SK-N-SH (cell line): ENCODE data around the gene GSTM2. TPM values are rescaled to one million over a fixed set of nuclear protein-coding genes. Genes with fewer than 3 reads are reported as not detected.

Experiments
- CTCF ChIA-PET: fragments of 300-600, 350-600 bp; formaldehyde crosslinking; extraction: SDS; loops from one replicate; lab custom pipeline; 2021; lab: Yijun Ruan, JAX
- POLR2A ChIA-PET: fragments of 350-600 bp; sonication (Branson Sonifier 250); formaldehyde crosslinking; extraction: SDS; loops from one replicate; lab custom pipeline; 2020; ENCODE audit warnings: antibody characterized with exemption, inconsistent platforms; lab: Yijun Ruan, JAX
- DNase-seq: peaks from one replicate; pipeline ENCODE4 v3.0.0; 2012
- H2AFZ ChIP-seq: fragments of 200-600 bp; sonication (generic); 2 replicates; pipeline ENCODE4 v1.8.1; 2016; ENCODE audit warnings: antibody characterized with exemption, mild to moderate bottlenecking, low read depth
- H3F3A ChIP-seq: fragments of 200-600 bp; sonication (generic); replicated peaks from 2 replicates; pipeline ENCODE3; 2016; ENCODE audit warnings: antibody characterized with exemption, mild to moderate bottlenecking; ENCODE audit not compliant: insufficient read depth
- H3K27ac ChIP-seq, 2 experiments: fragments of 200-500 bp in 1 of 2; fragments of 200-600 bp in 1 of 2; sonication (Bioruptor generic) in 1 of 2; sonication (generic), shearing (Covaris generic) in 1 of 2; 2 replicates each; pipeline versions ENCODE4 v1.5.1 to v1.6.1; 2014 to 2016; ENCODE audit warnings: low read depth in 2 of 2, inconsistent platforms in 1 of 2, low read length in 1 of 2, mild to moderate bottlenecking in 1 of 2, mixed read lengths in 1 of 2
- H3K27me3 ChIP-seq: fragments of 200-600 bp; sonication (generic), shearing (Covaris generic); 2 replicates; pipeline ENCODE4 v1.6.1; 2016; ENCODE audit warnings: mixed run types; ENCODE audit not compliant: insufficient read depth
- H3K36me3 ChIP-seq, 2 experiments: fragments of 200-500 bp in 1 of 2; fragments of 200-600 bp in 1 of 2; sonication (Bioruptor generic) in 1 of 2; sonication (generic) in 1 of 2; replicated peaks in 1 of 2; 2 replicates each; pipeline versions ENCODE3 to v1.5.1; 2014 to 2016; ENCODE audit warnings: low read length in 1 of 2, mild to moderate bottlenecking in 1 of 2; ENCODE audit not compliant: insufficient read depth in 2 of 2, control insufficient read depth in 1 of 2
- H3K4me1 ChIP-seq, 2 experiments: fragments of 200-500 bp in 1 of 2; fragments of 200-600 bp in 1 of 2; sonication (Bioruptor generic) in 1 of 2; sonication (generic), shearing (Covaris generic) in 1 of 2; 2 replicates each; pipeline versions ENCODE4 v1.5.1 to v1.6.1; 2014 to 2016; ENCODE audit warnings: low read depth in 1 of 2, low read length in 1 of 2, mixed run types in 1 of 2; ENCODE audit not compliant: insufficient read depth in 2 of 2, control insufficient read depth in 1 of 2
- H3K4me2 ChIP-seq: fragments of 200-600 bp; sonication (generic), shearing (Covaris generic); 2 replicates; pipeline ENCODE4 v1.6.1; 2017; ENCODE audit warnings: mixed run types
- H3K4me3 ChIP-seq, 2 experiments: fragments of 200-500 bp in 1 of 2; fragments of 200-600 bp in 1 of 2; sonication (Bioruptor generic) in 1 of 2; sonication (generic), shearing (Covaris generic) in 1 of 2; 2 replicates each; pipeline versions ENCODE4 v1.5.1 to v1.8.1; 2014 to 2016; ENCODE audit warnings: low read depth in 2 of 2, inconsistent platforms in 1 of 2, low read length in 1 of 2, mild to moderate bottlenecking in 1 of 2, mixed read lengths in 1 of 2, moderate library complexity in 1 of 2
- H3K79me2 ChIP-seq: fragments of 200-600 bp; sonication (generic); 2 replicates; pipeline ENCODE4 v1.8.1; 2017; ENCODE audit warnings: mild to moderate bottlenecking; ENCODE audit not compliant: insufficient read depth
- H3K9ac ChIP-seq: fragments of 200-600 bp; sonication (generic); 2 replicates; pipeline ENCODE4 v1.6.1; 2017; ENCODE audit warnings: mixed run types
- H3K9me2 ChIP-seq: fragments of 200-600 bp; sonication (generic); 2 replicates; pipeline ENCODE4 v1.6.1; 2017; ENCODE audit warnings: mixed run types
- H3K9me3 ChIP-seq: fragments of 200-600 bp; sonication (generic); 2 replicates; pipeline ENCODE4 v1.6.1; 2017; ENCODE audit warnings: mixed run types, mild to moderate bottlenecking, moderate library complexity
- H4K20me1 ChIP-seq: fragments of 200-600 bp; sonication (generic); 2 replicates; pipeline ENCODE4 v1.6.1; 2017; ENCODE audit warnings: mild to moderate bottlenecking, mixed run types; ENCODE audit not compliant: insufficient read depth
- EZH2phosphoT487 ChIP-seq: fragments of 200-600 bp; sonication (generic); IDR thresholded peaks from 2 replicates; pipeline ENCODE4 v1.6.1; 2017; ENCODE audit warnings: low read depth, mixed run types, mild to moderate bottlenecking, antibody characterized with exemption, moderate library complexity, borderline replicate concordance
- FOXJ3 ChIP-seq: sonication (generic); formaldehyde crosslinking; IDR thresholded peaks from 2 replicates; pipeline ENCODE4 v1.5.1; 2020; ENCODE audit warnings: mild to moderate bottlenecking, missing genetic modification reagents
- FOXM1 ChIP-seq: IDR thresholded peaks from 2 replicates; pipeline ENCODE4 v1.4.0; 2012; ENCODE audit warnings: low read depth, mild to moderate bottlenecking
- GABPA ChIP-seq: IDR thresholded peaks from 2 replicates; pipeline ENCODE4 v1.4.0; 2012; ENCODE audit warnings: low read depth, mild to moderate bottlenecking
- GATA2 ChIP-seq: sonication (generic); formaldehyde crosslinking; IDR thresholded peaks from 2 replicates; pipeline ENCODE4 v1.5.0; 2020; ENCODE audit warnings: mild to moderate bottlenecking, missing genetic modification reagents
- JUND ChIP-seq: IDR thresholded peaks from 2 replicates; pipeline ENCODE4 v1.4.0; 2012
- MXI1 ChIP-seq: IDR thresholded peaks from 2 replicates; pipeline ENCODE4 v1.6.1; 2012; ENCODE audit warnings: mild to moderate bottlenecking, low read depth, low read length, improper control_type of control experiment
- NFIC ChIP-seq: IDR thresholded peaks from 2 replicates; pipeline ENCODE4 v1.4.0; 2012; ENCODE audit warnings: borderline replicate concordance
- RAD21 ChIP-seq: IDR thresholded peaks from 2 replicates; pipeline ENCODE4 v1.6.1; 2012; ENCODE audit warnings: mild to moderate bottlenecking, low read length
- RCOR1 ChIP-seq: fragments of 150-350 bp; IDR thresholded peaks from 2 replicates; pipeline ENCODE4 v1.6.1; 2017; ENCODE audit warnings: antibody characterized with exemption, low read length
- RFX5 ChIP-seq: IDR thresholded peaks from 2 replicates; pipeline ENCODE4 v1.6.1; 2012; ENCODE audit warnings: mild to moderate bottlenecking, improper control_type of control experiment, low read length
- RXRA ChIP-seq: IDR thresholded peaks from 2 replicates; pipeline ENCODE4 v1.4.0; 2012; ENCODE audit warnings: low read depth, mild to moderate bottlenecking, borderline replicate concordance
- TAF1 ChIP-seq: IDR thresholded peaks from 2 replicates; pipeline ENCODE4 v1.6.1; 2012; ENCODE audit warnings: low read depth, mild to moderate bottlenecking, low read length, moderate library complexity, borderline replicate concordance
- TCF12 ChIP-seq: IDR thresholded peaks from 2 replicates; pipeline ENCODE4 v1.4.0; 2012
- YY1 ChIP-seq: IDR thresholded peaks from 2 replicates; pipeline ENCODE4 v1.4.0; 2012; ENCODE audit warnings: low read depth, mild to moderate bottlenecking
- WGBS: methylation state at CpG from one replicate; pipeline ENCODE4 v1.1.6; 2017; ENCODE audit warnings: low lambda C conversion rate; 5-methylcytosine and 5-hydroxymethylcytosine counted together
- polyA plus RNA-seq, 3 experiments: library from polyadenylated mRNA; depleted of rRNA; stranded (reverse); fragments of >200 nt; gene quantifications; 2 replicates each; pipeline ENCODE4 v1.2.3, GENCODE V29; 2012
- TF ChIP-seq, protein P1 (sequence below): IDR thresholded peaks from 2 replicates; pipeline ENCODE4 v1.4.0; 2012; ENCODE audit warnings: low read depth
- TF ChIP-seq, protein P2 (sequence below): IDR thresholded peaks from 2 replicates; pipeline ENCODE4 v1.4.0; 2012; ENCODE audit warnings: low read depth, borderline replicate concordance
- TF ChIP-seq, protein P3 (sequence below): fragments of 150-350 bp; IDR thresholded peaks from 2 replicates; pipeline ENCODE4 v1.6.1; 2016; ENCODE audit warnings: mild to moderate bottlenecking, low read depth, low read length
- TF ChIP-seq, protein P4 (sequence below): fragments of 200-600 bp; sonication (generic); IDR thresholded peaks from 2 replicates; pipeline ENCODE4 v1.6.1; 2017; ENCODE audit warnings: antibody characterized with exemption, mild to moderate bottlenecking, moderate library complexity
- TF ChIP-seq, protein P5 (sequence below): fragments of 150-350 bp; IDR thresholded peaks from 2 replicates; pipeline ENCODE4 v1.6.1; 2017; ENCODE audit warnings: antibody characterized with exemption, low read length, low read depth, borderline replicate concordance

Gene GSTM2
- polyA plus RNA-seq, 1 of the 3 experiments (the other 2 are of a cell fraction) = 70.2 TPM

DNA sequence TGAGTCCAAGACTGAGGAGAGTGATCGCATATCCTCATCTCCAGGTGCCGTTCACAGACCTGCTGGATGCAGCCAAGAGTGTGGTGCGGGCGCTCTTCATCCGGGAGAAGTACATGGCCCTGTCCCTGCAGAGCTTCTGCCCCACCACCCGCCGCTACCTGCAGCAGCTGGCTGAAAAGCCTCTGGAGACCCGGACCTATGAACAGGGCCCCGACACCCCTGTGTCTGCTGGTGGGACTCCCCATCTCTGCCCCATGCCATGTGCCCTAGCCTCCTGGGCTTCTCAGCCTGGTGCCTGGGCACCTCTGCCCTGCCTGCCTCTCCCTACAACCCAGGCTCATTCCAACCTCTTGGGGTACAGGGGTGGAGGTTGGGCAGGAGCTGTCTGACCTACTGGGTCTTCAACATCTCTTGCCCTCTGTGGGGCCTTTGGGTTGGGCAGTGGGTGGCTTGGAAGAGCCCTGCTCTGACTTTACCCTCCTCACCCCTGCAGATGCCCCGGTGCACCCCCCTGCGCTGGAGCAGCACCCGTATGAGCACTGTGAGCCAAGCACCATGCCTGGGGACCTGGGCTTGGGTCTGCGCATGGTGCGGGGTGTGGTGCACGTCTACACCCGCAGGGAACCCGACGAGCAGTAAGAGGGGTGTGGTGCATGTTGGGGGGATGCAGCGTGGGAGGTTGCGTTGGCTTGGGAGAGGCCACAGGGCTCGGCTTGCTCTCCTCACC is 41.0 kb upstream of the GSTM2 start (continued):
- no peak for TF ChIP-seq RAD21

DNA sequence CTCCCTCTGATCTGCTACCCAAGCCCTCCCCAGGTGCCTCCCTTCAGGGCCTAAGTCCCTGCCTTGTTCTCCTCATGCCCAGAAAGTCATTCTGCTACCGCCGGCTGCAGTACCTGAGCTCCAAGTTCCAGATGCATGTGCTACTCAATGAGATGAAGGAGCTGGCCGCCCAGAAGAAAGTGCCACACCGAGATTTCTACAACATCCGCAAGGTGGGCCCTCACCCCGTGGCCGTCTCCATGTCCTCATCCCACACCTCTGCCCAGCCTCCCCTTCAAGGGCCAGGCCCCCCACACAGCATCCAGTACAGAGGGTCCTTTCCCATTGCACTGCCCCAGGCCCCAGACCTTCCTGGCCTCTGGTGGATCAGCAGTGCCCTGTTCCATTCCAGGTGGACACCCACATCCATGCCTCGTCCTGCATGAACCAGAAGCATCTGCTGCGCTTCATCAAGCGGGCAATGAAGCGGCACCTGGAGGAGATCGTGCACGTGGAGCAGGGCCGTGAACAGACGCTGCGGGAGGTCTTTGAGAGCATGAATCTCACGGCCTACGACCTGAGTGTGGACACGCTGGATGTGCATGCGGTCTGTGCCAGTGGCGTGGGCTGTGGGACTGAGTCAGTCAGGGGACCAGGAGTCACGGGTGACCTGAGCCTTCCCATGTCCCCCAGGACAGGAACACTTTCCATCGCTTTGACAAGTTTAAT is 40.0 kb upstream of the GSTM2 start:
- Histone ChIP-seq H3K27me3 (no peaks in the 10 kb centered on the region), H3K4me3 (no peak overlapping the region), H3K9ac (no peak overlapping the region), H3K79me2 (peaks cover 23% of the 10 kb centered on the region), H3K27ac (no peak overlapping the region), H3K9me3 (no peaks in the 10 kb centered on the region), H3K9me2 (no peaks in the 10 kb centered on the region), H3K4me2 (no peak overlapping the region), H2AFZ (no peak overlapping the region), H3F3A (no peaks in the 10 kb centered on the region), H3K36me3 (peaks cover 16 to 55% of the 10 kb centered on the region in 2 experiments), H3K4me1 (peaks cover 0 to 50% of the 10 kb centered on the region in 2 experiments; a peak in 1 of 4 replicates), H4K20me1 (peaks cover 37% of the 10 kb centered on the region)
- TF ChIP-seq MXI1 = no peak
- TF ChIP-seq FOXM1 = no peak
- no peak for TF ChIP-seq YY1
- no peak for TF ChIP-seq EZH2phosphoT487
- TF ChIP-seq, protein P1, sequence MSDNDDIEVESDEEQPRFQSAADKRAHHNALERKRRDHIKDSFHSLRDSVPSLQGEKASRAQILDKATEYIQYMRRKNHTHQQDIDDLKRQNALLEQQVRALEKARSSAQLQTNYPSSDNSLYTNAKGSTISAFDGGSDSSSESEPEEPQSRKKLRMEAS = no peak
- TF ChIP-seq TAF1 = no peak
- TF ChIP-seq RFX5 = no peak
- TF ChIP-seq, protein P2, sequence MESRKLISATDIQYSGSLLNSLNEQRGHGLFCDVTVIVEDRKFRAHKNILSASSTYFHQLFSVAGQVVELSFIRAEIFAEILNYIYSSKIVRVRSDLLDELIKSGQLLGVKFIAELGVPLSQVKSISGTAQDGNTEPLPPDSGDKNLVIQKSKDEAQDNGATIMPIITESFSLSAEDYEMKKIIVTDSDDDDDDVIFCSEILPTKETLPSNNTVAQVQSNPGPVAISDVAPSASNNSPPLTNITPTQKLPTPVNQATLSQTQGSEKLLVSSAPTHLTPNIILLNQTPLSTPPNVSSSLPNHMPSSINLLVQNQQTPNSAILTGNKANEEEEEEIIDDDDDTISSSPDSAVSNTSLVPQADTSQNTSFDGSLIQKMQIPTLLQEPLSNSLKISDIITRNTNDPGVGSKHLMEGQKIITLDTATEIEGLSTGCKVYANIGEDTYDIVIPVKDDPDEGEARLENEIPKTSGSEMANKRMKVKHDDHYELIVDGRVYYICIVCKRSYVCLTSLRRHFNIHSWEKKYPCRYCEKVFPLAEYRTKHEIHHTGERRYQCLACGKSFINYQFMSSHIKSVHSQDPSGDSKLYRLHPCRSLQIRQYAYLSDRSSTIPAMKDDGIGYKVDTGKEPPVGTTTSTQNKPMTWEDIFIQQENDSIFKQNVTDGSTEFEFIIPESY = no peak
- TF ChIP-seq GABPA = no peak
- no peak for TF ChIP-seq GATA2 (CRISPR knock-in tag)
- no peak for TF ChIP-seq RXRA
- no peak for TF ChIP-seq RAD21
- no peak for TF ChIP-seq NFIC
- no peak for TF ChIP-seq FOXJ3 (CRISPR knock-in tag)
- TF ChIP-seq TCF12 = no peak
- no peak for TF ChIP-seq RCOR1
- TF ChIP-seq, protein P3, sequence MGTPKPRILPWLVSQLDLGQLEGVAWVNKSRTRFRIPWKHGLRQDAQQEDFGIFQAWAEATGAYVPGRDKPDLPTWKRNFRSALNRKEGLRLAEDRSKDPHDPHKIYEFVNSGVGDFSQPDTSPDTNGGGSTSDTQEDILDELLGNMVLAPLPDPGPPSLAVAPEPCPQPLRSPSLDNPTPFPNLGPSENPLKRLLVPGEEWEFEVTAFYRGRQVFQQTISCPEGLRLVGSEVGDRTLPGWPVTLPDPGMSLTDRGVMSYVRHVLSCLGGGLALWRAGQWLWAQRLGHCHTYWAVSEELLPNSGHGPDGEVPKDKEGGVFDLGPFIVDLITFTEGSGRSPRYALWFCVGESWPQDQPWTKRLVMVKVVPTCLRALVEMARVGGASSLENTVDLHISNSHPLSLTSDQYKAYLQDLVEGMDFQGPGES = no peak
- no peak for TF ChIP-seq JUND
- TF ChIP-seq, protein P4, sequence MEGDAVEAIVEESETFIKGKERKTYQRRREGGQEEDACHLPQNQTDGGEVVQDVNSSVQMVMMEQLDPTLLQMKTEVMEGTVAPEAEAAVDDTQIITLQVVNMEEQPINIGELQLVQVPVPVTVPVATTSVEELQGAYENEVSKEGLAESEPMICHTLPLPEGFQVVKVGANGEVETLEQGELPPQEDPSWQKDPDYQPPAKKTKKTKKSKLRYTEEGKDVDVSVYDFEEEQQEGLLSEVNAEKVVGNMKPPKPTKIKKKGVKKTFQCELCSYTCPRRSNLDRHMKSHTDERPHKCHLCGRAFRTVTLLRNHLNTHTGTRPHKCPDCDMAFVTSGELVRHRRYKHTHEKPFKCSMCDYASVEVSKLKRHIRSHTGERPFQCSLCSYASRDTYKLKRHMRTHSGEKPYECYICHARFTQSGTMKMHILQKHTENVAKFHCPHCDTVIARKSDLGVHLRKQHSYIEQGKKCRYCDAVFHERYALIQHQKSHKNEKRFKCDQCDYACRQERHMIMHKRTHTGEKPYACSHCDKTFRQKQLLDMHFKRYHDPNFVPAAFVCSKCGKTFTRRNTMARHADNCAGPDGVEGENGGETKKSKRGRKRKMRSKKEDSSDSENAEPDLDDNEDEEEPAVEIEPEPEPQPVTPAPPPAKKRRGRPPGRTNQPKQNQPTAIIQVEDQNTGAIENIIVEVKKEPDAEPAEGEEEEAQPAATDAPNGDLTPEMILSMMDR = no peak
- TF ChIP-seq, protein P5, sequence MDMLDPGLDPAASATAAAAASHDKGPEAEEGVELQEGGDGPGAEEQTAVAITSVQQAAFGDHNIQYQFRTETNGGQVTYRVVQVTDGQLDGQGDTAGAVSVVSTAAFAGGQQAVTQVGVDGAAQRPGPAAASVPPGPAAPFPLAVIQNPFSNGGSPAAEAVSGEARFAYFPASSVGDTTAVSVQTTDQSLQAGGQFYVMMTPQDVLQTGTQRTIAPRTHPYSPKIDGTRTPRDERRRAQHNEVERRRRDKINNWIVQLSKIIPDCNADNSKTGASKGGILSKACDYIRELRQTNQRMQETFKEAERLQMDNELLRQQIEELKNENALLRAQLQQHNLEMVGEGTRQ = no peak
- ChIA-PET CTCF (interaction anchor here (1.0 to 11.9 kb wide), 6 partner anchors 12 to 95 kb away, joined by 3 to 114 read pairs (median 5); partner anchors contain the start of gene GSTM4), POLR2A (no interaction called here)
- DNase-seq = no peak
- 98% methylated on average over 20 of the region's 23 CpGs for WGBS
